ENCODE data around the gene ITGAL. TPM values are rescaled to one million over a fixed set of nuclear protein-coding genes. Genes with fewer than 3 reads are reported as not detected.

ITGAL gene
- 1 to 10 TPM in 3 of 4 donors, under 1 TPM in 1; 0.56 to 4.6 (median 2.8) TPM for total RNA-seq

DNA sequence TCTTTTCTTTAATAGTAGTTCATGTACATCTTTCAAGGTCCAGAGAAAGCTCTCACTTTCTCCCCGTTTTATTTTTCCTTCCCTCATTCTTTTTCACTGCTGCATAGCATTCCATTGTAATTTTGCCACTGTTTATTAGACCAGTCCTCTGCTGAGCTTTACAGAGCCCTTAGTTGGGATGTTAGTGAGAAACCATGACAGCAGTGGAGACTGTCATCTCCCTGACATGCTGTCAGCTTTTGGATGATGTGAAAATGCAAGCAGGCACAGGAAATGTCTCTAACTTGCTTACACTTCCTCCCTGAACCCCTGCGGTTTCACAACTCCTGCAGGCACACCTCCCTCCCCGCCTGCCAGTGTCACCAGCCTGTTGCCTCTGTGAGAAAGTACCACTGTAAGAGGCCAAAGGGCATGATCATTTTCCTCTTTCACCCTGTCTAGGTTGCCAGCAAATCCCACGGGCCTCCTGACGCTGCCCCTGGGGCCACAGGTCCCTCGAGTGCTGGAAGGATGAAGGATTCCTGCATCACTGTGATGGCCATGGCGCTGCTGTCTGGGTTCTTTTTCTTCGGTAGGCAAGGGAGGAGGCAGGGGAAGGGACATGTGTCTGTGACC is at the start of gene ITGAL:
Gene ITGAL, plus strand, starts transcription at position 415 of the 615 bp plus-strand sequence. Its CDS starts 96 bp downstream, at position 511.
- WGBS, 2 donors: 72 to 73% methylated on average over 8 of the region's 8 CpGs
- DNase-seq: peak; percentile 9 to 15
- Histone ChIP-seq H3K4me1 (no peaks in the 10 kb centered on the region), H3K27me3 (no peaks in the 10 kb centered on the region), H3K9me3 (no peaks in the 10 kb centered on the region), H3K27ac (no peak within 1 kb of the TSS), H3K4me3 (replicated peaks in 1 of 3) (no peak within 1 kb of the TSS), H3K36me3 (no peaks in the 10 kb centered on the region)
- no peak for TF ChIP-seq CTCF (IDR thresholded peaks at IDR 0.05)
- no peak for TF ChIP-seq POLR2A (IDR thresholded peaks at IDR 0.05)
- intact Hi-C loops (cut with DNase I): no loop called here

- Histone ChIP-seq H3K27me3 (no peaks in the 10 kb centered on the region), H3K4me1 (peaks cover 10 to 22% of the 10 kb centered on the region in 2 donors), H3K27ac (no peak overlapping the region), H3K4me3 (replicated peaks in 1 of 3) (no peak overlapping the region), H3K9me3 (no peaks in the 10 kb centered on the region), H3K36me3 (peaks cover 3 to 6% of the 10 kb centered on the region in 2 donors)
- intact Hi-C loops (cut with DNase I): loop anchor here (10.0 kb wide), 1 partner anchor 343 kb away; no protein-coding TSS in a partner anchor
- no peak for DNase-seq
- TF ChIP-seq POLR2A (IDR thresholded peaks at IDR 0.05) (no peak), CTCF (IDR thresholded peaks at IDR 0.05) (no peak)
- WGBS, 2 donors: 93 to 98% methylated on average over 4 of the region's 4 CpGs
Measured at GRCh38 chr16:30428055-30428454, 44.5 kb upstream of the ITGAL start.

DNA sequence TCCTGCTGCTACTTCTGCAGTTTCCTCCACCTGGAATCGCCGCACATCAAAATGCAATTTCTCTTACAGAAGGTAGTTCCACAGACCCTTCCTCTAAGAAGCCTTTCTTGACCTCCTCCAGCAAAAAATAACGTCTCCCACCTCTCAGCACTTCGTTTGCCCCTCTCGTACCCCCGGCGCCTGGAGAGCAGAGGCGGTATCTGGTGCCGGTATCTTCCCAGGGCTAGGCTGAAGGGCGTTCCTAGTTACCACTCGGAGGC is 43.2 kb upstream of the ITGAL start:
- no peaks in the 10 kb centered on the region for H3K9me3 ChIP-seq
- no peak for TF ChIP-seq POLR2A (IDR thresholded peaks at IDR 0.05)
- no peak for TF ChIP-seq CTCF (IDR thresholded peaks at IDR 0.05)
- peaks cover 10 to 22% of the 10 kb centered on the region in 2 donors for H3K4me1 ChIP-seq
- no peaks in the 10 kb centered on the region for H3K27me3 ChIP-seq
- H3K27ac ChIP-seq: peak overlapping the region in 2 of 3 donors; percentile 15 to 76
- intact Hi-C loops (cut with DNase I): loop anchor here (10.0 kb wide), 1 partner anchor 345 kb away; no protein-coding TSS in a partner anchor
- no peak for DNase-seq
- H3K4me3 ChIP-seq (replicated peaks in 1 of 3): peak overlapping the region; percentile 19 to 68 (median 24)
- no peaks in the 10 kb centered on the region for H3K36me3 ChIP-seq
- 3 to 7% methylated on average over 9 to 11 of the region's 11 CpGs for WGBS, 2 donors

DNA sequence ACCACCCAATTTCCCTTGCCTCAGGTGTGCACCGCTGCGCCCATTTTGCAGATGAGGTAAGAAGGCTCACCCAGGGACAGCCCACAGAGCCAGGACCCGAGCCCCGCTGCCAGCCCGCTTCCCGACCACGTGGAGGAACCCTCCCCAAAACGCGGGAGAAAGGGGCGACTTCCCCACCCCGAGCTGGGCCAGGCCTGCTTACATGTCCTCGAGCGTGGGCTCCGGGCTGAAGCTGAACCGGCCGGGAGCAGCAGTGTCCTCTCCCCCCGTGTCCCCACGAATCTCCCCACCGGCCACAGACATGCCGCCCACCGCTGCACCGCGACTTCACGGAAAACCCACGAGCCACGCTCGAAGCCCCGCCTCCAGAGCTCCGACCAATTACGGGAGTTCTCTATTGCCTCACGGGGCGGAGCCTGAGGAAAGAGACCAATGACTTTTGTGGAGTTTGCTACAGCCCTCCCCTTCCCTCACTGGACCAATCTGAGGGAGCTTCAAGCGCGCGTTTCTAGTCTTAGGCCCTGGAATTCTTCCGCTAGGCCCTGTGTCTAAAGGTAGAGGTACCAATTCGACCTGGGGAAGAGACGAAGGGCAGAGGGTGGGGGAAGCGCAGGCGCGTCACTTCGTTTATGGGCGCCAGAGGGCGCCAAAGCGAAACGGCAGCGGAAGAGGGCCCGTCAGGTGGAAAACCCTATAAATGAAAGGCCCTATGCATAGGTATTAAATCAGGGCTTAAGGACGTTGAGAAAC is 42.7 kb upstream of the ITGAL start, which contains the start of gene DCTPP1:
Gene DCTPP1, minus strand, starts transcription at position 353 of the 750 bp plus-strand sequence. Its CDS starts 50 bp downstream, at position 303.
- WGBS, 2 donors: 1 to 2% methylated on average over 28 to 29 of the region's 49 CpGs
- Histone ChIP-seq H3K4me1 (peaks cover 10 to 22% of the 10 kb centered on the region in 2 donors), H3K27me3 (no peaks in the 10 kb centered on the region), H3K36me3 (no peaks in the 10 kb centered on the region), H3K9me3 (no peaks in the 10 kb centered on the region), H3K27ac (peak within 1 kb of the TSS; percentile 27 to 76 (median 69)), H3K4me3 (replicated peaks in 1 of 3) (peak within 1 kb of the TSS; percentile 19 to 68 (median 24))
- peak; percentile 98 to 99 for DNase-seq
- intact Hi-C loops (cut with DNase I): loop anchor here (10.0 kb wide), 1 partner anchor 345 kb away; no protein-coding TSS in a partner anchor
- TF ChIP-seq POLR2A (IDR thresholded peaks at IDR 0.05): peak in 1 of 2 donors; percentile 59
- TF ChIP-seq CTCF (IDR thresholded peaks at IDR 0.05): peak in 5 of 6 experiments; percentile 18 to 91 (median 81)
